ENCODE results near the gene GARIN5A. TPM values are rescaled to one million over a fixed set of nuclear protein-coding genes. Genes with fewer than 3 reads are reported as not detected.
"Not testable (repeated sequence)": the region's sequence is repeated elsewhere in the genome, so short reads cannot be mapped to it uniquely, and the experiment has no call there.

Gene GARIN5A
- total RNA-seq, 2 experiments from 2014 or later = 0.50 to 0.57 TPM

DNA sequence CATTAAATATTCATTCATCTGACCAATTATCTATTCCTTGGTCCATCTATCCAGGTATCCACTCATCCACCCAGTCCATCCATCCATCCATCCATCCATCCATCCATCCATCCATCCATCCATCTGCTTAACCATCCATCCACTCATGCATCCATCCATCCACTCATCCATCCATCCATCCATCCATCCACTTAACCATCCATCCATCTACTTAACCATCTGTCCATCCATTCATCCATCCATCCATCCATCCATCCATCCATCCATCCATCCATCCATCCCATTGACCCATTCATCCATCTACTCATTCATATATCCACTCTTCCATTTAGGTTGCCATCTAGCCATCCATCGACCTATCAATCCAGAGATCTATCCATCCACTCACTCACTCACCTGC lies 32.6 kb downstream of the GARIN5A start:
- no peak for DNase-seq
- Mint-ChIP-seq H3K4me1 (peaks cover 4% of the 10 kb centered on the region), H3K27ac (no peak overlapping the region), H3K36me3 (no peaks in the 10 kb centered on the region), H3K9me3 (peaks cover 5% of the 10 kb centered on the region), H3K4me3 (no peak overlapping the region), H3K27me3 (peaks cover 9% of the 10 kb centered on the region)
- ATAC-seq (ENCODE audit: low read depth) = no peak
- POLR2A ChIA-PET = no interaction called here

DNA sequence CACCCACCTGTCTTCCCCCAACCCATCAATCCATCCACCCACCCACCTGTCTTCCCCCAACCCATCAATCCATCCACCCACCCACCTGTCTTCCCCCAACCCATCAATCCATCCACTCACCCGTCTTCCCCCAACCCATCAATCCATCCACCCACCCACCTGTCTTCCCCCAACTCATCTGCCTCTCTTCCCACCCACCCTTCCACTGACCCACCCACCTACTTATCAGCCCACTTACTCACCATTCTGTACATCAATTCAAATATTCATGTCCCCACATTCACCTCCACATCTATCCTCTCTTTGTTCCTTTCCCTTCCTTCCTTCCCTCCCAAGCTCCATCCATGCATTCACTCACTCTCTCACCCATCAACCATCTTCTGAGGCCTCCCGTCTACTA lies 37.5 kb downstream of the GARIN5A start:
- H3K9me3 Mint-ChIP-seq; H3K4me3 Mint-ChIP-seq; H3K27ac Mint-ChIP-seq; H3K27me3 Mint-ChIP-seq; DNase-seq; POLR2A ChIA-PET; H3K36me3 Mint-ChIP-seq; H3K4me1 Mint-ChIP-seq; ATAC-seq (ENCODE audit: low read depth): not testable (repeated sequence)

DNA sequence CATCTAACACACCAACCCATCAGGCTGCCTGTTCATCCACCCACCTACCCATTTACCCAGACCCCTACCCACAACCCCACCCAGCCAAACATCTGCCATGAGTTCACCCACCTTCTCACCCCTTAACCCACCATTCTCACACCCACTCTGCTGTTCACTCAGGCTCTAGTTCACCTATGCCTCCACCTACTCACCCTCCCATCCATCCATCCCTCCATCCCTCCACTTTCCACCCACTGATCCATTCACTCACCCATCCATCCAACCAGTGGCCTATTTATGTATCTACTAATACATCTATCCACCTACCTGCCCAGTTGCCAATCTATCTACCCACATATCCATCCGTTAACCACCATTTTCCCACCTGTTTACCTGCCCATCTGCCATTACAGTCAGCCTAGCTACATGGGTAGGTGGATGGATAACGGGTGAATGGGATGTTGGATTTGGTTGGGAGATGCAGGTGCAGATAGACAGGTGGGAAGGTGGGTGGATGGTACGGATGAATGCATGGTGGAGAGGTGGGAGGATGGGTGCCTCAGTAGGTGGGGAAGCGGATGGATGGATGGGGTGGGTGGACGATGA lies 38.7 kb downstream of the GARIN5A start:
- Mint-ChIP-seq H3K4me1 (no peaks in the 10 kb centered on the region), H3K9me3 (no peaks in the 10 kb centered on the region), H3K4me3 (no peak overlapping the region), H3K27me3 (peaks cover 10% of the 10 kb centered on the region), H3K27ac (no peak overlapping the region), H3K36me3 (no peaks in the 10 kb centered on the region)
- POLR2A ChIA-PET = no interaction called here
- no peak for DNase-seq
- ATAC-seq (ENCODE audit: low read depth) = no peak

GRCh38 chr19:50435627-50436026 lies 41.0 kb downstream of the GARIN5A start:
- ATAC-seq (ENCODE audit: low read depth) = no peak
- Mint-ChIP-seq H3K9me3 (no peaks in the 10 kb centered on the region), H3K4me3 (no peak overlapping the region)

GRCh38 chr19:50435221-50435620 lies 41.4 kb downstream of the GARIN5A start:
- H3K27ac Mint-ChIP-seq = no peak overlapping the region
- peaks cover 6% of the 10 kb centered on the region for H3K4me1 Mint-ChIP-seq
- no peak for DNase-seq
- peaks cover 23% of the 10 kb centered on the region for H3K27me3 Mint-ChIP-seq
- H3K36me3 Mint-ChIP-seq = no peaks in the 10 kb centered on the region
- H3K9me3 Mint-ChIP-seq = no peaks in the 10 kb centered on the region
- no peak overlapping the region for H3K4me3 Mint-ChIP-seq
- no peak for ATAC-seq (ENCODE audit: low read depth)
- POLR2A ChIA-PET = no interaction called here

More at GRCh38 chr19:50435627-50436026, 41.0 kb downstream of the GARIN5A start:
- DNase-seq = no peak
- Mint-ChIP-seq H3K27ac (no peak overlapping the region), H3K27me3 (peaks cover 21% of the 10 kb centered on the region), H3K4me1 (peaks cover 6% of the 10 kb centered on the region), H3K36me3 (no peaks in the 10 kb centered on the region)
- POLR2A ChIA-PET = no interaction called here

DNA sequence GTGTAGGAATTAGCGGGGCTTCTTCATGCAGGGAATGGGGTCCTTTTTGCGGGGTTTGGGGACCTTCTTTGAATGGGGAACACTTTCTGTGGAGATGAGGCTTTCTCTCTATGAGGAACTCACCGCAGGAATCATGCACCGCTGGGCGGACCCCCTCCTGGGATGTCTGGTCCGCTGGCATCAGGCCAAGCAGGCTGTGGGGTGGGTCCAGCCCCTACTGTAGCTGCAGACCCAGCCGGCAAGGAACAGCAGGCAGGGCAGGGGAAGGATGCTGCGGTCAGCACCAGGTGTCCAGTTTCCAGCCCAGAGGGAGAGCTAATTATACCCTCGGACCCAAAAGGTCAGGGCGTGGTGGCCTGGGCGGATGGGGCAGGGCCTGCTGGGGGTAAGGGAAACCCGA lies 42.1 kb downstream of the GARIN5A start:
- DNase-seq = no peak
- peaks cover 6% of the 10 kb centered on the region for H3K4me1 Mint-ChIP-seq
- no peaks in the 10 kb centered on the region for H3K36me3 Mint-ChIP-seq
- no peaks in the 10 kb centered on the region for H3K9me3 Mint-ChIP-seq
- no peak for ATAC-seq (ENCODE audit: low read depth)
- no peak overlapping the region for H3K27ac Mint-ChIP-seq
- POLR2A ChIA-PET = no interaction called here
- H3K27me3 Mint-ChIP-seq = peaks cover 27% of the 10 kb centered on the region
- no peak overlapping the region for H3K4me3 Mint-ChIP-seq

GRCh38 chr19:50433201-50434180 lies 43.2 kb downstream of the GARIN5A start:
- H3K27ac Mint-ChIP-seq = no peak overlapping the region
- POLR2A ChIA-PET = interaction anchor here (0.6 kb wide), 1 partner anchor 76 kb away, joined by 3 read pairs; no protein-coding TSS in a partner anchor
- ATAC-seq (ENCODE audit: low read depth) (no peak), DNase-seq (no peak)
- peaks cover 34% of the 10 kb centered on the region for H3K27me3 Mint-ChIP-seq
- no peaks in the 10 kb centered on the region for H3K9me3 Mint-ChIP-seq
- peak overlapping the region; percentile 47 for H3K4me3 Mint-ChIP-seq
- no peaks in the 10 kb centered on the region for H3K36me3 Mint-ChIP-seq
- H3K4me1 Mint-ChIP-seq = peaks cover 8% of the 10 kb centered on the region

DNA sequence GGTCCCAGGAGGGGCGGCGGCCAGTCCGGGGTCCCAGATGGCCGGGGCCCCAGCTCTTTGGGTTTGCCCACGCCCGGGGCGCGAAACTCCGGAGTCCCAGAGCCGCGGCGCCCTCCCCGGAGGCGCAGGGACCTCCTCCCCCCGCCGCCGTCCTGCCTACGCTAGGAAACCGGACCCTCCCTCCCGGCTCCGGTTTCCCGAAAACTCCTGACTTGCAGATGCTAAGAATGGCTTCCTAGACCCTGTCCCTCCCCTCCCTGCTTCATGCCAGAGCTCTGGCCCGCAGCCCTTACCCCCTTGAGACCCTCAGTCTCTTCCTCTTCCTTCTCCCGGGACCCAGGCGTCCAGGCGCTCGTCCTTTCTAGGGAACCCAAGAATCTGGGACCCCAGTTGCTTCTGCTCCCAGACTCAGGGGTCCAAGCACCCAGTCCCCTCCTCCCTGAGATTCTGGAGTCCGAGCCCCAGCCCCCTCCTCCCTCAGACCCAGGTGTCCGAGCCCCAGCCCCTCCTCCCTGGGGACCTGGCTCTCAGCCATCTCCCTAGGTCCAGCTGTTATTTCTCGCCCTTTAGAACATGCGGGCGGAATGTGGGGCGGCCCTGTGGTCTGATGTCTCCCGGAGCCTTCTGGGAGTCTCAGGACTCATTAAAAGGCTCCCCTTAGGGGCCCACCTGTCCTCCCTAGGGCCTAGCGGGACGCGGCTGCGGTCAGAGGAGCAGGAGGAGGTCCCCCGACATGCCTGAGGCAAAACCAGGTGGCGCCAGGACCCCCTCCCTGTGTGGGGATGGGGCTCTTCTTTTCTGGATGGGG lies 44.2 kb downstream of the GARIN5A start, which contains the start of gene MYBPC2:
Gene MYBPC2 (plus strand): TSS at position 672 of the 808 bp plus-strand sequence. CDS start 62 bp downstream, at position 734.
- H3K27ac Mint-ChIP-seq = peak within 1 kb of the TSS; percentile 83
- no peak for DNase-seq
- POLR2A ChIA-PET = no interaction called here
- H3K36me3 Mint-ChIP-seq = no peaks in the 10 kb centered on the region
- peaks cover 8% of the 10 kb centered on the region for H3K4me1 Mint-ChIP-seq
- no peaks in the 10 kb centered on the region for H3K9me3 Mint-ChIP-seq
- peak within 1 kb of the TSS; percentile 95 for H3K4me3 Mint-ChIP-seq
- ATAC-seq (ENCODE audit: low read depth) = no peak
- peaks cover 34% of the 10 kb centered on the region for H3K27me3 Mint-ChIP-seq

DNA sequence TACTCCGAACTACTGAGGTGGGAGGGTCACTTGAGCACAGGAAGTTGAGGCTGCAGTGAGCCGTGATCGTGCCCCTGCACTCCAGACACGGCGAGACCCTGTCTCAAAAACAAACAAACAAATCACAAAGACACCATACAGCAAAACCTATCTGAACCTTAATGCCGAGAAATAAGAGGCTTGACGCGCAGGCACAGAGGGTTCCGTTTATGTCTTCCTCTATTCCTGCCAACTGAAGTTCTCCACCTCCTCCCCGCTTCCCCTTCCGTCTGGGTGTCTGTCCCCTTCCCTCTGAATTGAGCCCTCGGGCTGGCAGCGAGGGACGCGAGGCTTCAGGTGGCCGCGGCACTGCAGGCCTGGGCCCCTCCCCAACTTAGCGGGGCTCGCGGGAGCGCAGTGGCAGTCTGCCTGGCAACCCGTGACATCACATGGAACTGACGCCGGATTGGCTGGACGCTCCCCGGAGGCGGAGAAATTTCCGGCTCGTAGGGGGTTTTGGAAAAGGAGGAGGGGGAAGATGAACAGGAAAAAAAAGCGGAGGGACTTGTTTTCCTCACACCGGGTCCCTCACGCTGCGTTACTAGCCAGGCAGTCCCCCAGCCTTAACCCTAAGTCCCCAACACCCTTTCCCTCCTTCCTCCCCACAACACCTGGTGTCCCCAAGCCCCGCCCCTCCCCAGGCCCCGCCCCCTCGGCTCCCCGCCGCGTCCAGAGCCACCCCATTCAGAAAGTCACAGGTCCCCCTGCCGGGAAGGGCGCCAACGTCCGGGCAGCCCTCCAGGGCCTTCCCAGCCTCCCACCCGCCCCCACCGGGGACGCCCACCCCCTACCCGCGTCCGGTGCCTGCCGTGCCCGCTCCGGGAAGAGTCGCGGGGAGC lies 45.1 kb downstream of the GARIN5A start:
- POLR2A ChIA-PET = no interaction called here
- peaks cover 8% of the 10 kb centered on the region for H3K4me1 Mint-ChIP-seq

DNA sequence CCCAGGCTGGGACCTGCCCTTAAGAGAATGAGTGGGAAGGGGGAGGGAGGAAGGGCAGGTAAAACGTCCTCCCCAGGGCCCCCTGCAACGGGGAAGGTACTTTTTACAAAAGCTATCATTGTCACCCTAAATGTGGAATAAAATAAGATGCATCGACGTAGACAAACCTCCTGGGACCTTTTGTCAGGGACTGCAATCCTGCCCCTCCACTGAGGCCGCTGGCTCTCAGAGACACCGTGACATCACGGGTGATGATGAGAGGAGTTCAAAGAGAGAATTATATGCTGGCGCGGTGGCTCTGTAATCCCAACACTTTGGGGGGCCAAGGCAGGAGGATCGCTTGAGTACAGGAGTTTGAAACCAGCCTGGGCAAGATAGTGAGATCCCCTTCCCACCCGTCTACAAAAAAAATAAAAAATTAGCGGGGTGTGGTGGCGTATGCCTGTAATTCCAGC lies 45.7 kb downstream of the GARIN5A start:
- no peak for ATAC-seq (ENCODE audit: low read depth)
- no peaks in the 10 kb centered on the region for H3K36me3 Mint-ChIP-seq
- POLR2A ChIA-PET = no interaction called here

More for the DNA sequence above, 45.1 kb downstream of the GARIN5A start:
- ATAC-seq (ENCODE audit: low read depth) (peak; percentile 93), DNase-seq (peak; percentile 91)
- Mint-ChIP-seq H3K4me3 (peak overlapping the region; percentile 95), H3K9me3 (no peaks in the 10 kb centered on the region), H3K36me3 (no peaks in the 10 kb centered on the region), H3K27me3 (peaks cover 34% of the 10 kb centered on the region), H3K27ac (peak overlapping the region; percentile 83)

DNA sequence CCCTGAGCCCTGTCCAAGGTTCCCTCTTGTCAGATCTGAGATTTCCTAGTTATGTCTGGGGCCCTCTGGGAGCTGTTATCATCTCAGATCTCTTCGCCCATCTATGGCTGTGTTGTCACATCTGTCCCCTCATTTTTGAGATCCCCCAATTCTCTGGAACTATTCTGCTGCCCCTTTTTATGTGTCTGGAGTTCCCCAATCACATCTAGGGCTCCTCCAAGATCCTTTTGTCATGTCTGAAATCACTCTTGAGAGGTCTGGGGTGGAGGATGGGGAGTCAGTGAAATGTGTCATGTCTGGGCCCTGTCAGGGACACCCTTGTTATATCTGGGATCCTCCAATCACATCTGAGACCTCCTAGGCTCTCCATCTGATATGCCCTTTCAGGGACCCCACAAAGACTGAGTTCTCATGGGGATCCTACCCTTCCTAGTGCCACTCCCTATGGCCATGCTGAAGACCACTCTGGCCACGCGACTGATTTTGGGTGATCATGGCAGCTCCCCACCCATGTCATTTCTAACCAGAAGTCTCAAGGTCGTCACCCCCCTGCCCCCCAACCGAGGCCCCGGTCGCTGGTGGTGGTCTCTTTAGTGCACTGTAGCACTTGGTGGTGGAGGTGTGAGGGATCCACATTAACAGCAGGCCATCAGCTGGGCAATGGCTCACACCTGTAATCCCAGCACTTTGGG lies 47.7 kb downstream of the GARIN5A start:
- H3K4me1 Mint-ChIP-seq = peaks cover 8% of the 10 kb centered on the region
- ATAC-seq (ENCODE audit: low read depth) = no peak
- DNase-seq = no peak
- H3K4me3 Mint-ChIP-seq = no peak overlapping the region
- POLR2A ChIA-PET = interaction anchor here (1.0 kb wide), 1 partner anchor 40 kb away, joined by 3 read pairs; no protein-coding TSS in a partner anchor
- peak overlapping the region; percentile 9 for H3K27ac Mint-ChIP-seq
- no peaks in the 10 kb centered on the region for H3K36me3 Mint-ChIP-seq
- H3K9me3 Mint-ChIP-seq = no peaks in the 10 kb centered on the region
- H3K27me3 Mint-ChIP-seq = peaks cover 31% of the 10 kb centered on the region

More for the DNA sequence above, 45.7 kb downstream of the GARIN5A start:
- peaks cover 34% of the 10 kb centered on the region for H3K27me3 Mint-ChIP-seq
- H3K4me1 Mint-ChIP-seq = peaks cover 8% of the 10 kb centered on the region
- DNase-seq = no peak
- peak overlapping the region; percentile 95 for H3K4me3 Mint-ChIP-seq
- no peaks in the 10 kb centered on the region for H3K9me3 Mint-ChIP-seq
- H3K27ac Mint-ChIP-seq = no peak overlapping the region

DNA sequence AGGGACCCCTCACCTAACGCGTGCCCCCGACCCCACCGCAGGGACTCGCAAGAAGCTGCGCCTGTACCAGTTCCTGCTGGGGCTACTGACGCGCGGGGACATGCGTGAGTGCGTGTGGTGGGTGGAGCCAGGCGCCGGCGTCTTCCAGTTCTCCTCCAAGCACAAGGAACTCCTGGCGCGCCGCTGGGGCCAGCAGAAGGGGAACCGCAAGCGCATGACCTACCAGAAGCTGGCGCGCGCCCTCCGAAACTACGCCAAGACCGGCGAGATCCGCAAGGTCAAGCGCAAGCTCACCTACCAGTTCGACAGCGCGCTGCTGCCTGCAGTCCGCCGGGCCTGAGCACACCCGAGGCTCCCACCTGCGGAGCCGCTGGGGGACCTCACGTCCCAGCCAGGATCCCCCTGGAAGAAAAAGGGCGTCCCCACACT lies 48.6 kb downstream of the GARIN5A start:
- DNase-seq = no peak
- POLR2A ChIA-PET = interaction anchor here (0.6 to 1.0 kb wide), 2 partner anchors 17 to 39 kb away, joined by 3 to 4 read pairs; no protein-coding TSS in a partner anchor
- H3K4me1 Mint-ChIP-seq = peaks cover 8% of the 10 kb centered on the region

More for the DNA sequence above, 48.6 kb downstream of the GARIN5A start:
- no peaks in the 10 kb centered on the region for H3K36me3 Mint-ChIP-seq
- H3K27ac Mint-ChIP-seq = no peak overlapping the region
- peak; percentile 20 for ATAC-seq (ENCODE audit: low read depth)
- H3K27me3 Mint-ChIP-seq = peaks cover 26% of the 10 kb centered on the region
- H3K9me3 Mint-ChIP-seq = no peaks in the 10 kb centered on the region
- peak overlapping the region; percentile 32 for H3K4me3 Mint-ChIP-seq
